ENCODE measurements around the gene SLC2A9. TPM values are rescaled to one million over a fixed set of nuclear protein-coding genes. Genes with fewer than 3 reads are reported as not detected.

SLC2A9 gene
- polyA plus RNA-seq, 1 donor from 2014 or later = not detected

DNA sequence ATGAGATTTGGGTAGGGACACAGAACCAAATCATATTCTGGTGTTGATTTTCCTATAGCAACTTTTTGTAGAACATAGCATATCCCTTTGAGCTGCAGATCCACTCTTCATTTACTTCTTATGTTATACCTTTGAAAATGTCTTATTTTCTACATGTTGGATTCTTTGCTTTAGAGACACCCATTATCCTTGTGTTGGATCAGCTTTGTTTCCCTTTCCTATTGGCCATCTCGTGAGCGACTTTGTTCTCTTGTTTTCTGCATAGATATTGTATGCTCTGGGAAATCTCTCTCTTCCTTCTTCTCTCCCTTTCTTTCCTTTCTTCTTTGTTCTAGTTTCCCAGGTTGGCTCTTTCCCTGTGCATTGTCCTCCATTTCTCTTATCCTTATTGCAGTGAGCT lies 180.2 kb downstream of the SLC2A9 start:
- TF ChIP-seq EZH2 (IDR thresholded peaks at IDR 0.05; ENCODE audit: borderline replicate concordance, insufficient read depth, low read length, poor library complexity, severe bottlenecking) = no peak
- TF ChIP-seq SMC3 (conservative IDR thresholded peaks at IDR 0.05; ENCODE audit: poor library complexity) = no peak
- TF ChIP-seq TAF1 (IDR thresholded peaks at IDR 0.05; ENCODE audit: low read depth) = no peak
- TF ChIP-seq, protein P1, sequence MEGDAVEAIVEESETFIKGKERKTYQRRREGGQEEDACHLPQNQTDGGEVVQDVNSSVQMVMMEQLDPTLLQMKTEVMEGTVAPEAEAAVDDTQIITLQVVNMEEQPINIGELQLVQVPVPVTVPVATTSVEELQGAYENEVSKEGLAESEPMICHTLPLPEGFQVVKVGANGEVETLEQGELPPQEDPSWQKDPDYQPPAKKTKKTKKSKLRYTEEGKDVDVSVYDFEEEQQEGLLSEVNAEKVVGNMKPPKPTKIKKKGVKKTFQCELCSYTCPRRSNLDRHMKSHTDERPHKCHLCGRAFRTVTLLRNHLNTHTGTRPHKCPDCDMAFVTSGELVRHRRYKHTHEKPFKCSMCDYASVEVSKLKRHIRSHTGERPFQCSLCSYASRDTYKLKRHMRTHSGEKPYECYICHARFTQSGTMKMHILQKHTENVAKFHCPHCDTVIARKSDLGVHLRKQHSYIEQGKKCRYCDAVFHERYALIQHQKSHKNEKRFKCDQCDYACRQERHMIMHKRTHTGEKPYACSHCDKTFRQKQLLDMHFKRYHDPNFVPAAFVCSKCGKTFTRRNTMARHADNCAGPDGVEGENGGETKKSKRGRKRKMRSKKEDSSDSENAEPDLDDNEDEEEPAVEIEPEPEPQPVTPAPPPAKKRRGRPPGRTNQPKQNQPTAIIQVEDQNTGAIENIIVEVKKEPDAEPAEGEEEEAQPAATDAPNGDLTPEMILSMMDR (IDR thresholded peaks at IDR 0.05; ENCODE audit: poor library complexity, severe bottlenecking) = no peak
- no peak for TF ChIP-seq REST (IDR thresholded peaks at IDR 0.05; ENCODE audit: borderline replicate concordance)
- TF ChIP-seq EP300 (conservative IDR thresholded peaks at IDR 0.05; ENCODE audit: poor library complexity, severe bottlenecking) = no peak
- no peak for TF ChIP-seq RAD21 (conservative IDR thresholded peaks at IDR 0.05)
- no peak for TF ChIP-seq MXI1 (conservative IDR thresholded peaks at IDR 0.05; ENCODE audit: poor library complexity, severe bottlenecking)
- no peak for TF ChIP-seq POLR2AphosphoS5 (IDR thresholded peaks at IDR 0.05)

DNA sequence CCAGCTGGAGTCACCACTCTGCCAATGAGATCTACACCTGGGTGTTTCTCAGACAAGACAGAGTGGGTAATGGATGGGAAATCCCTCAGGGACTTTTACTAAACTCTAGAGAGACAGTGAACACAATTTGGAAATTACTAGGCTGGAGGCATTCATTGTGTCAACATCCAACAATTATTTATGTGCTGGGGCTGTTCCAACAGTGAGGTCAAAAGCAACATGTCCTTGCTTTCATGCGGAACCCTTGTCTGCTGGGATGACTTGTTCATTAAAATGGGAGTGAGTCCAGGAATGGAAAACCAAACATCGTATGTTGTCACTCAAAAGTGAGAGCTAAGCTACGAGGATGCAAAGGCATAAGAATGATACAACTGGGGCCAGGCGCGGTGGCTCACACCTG lies 185.9 kb downstream of the SLC2A9 start:
- Histone ChIP-seq H3K9me3 (ENCODE audit: low read length) (no peaks in the 10 kb centered on the region), H3K4me2 (ENCODE audit: low read length) (no peak overlapping the region), H4K20me1 (ENCODE audit: insufficient read depth) (no peaks in the 10 kb centered on the region), H3K36me3 (ENCODE audit: insufficient read depth, low read length) (no peaks in the 10 kb centered on the region), H3K27me3 (ENCODE audit: insufficient read depth, low read depth, low read length) (no peaks in the 10 kb centered on the region), H2AFZ (ENCODE audit: low read depth, low read length) (no peak overlapping the region), H3K79me2 (replicated peaks; ENCODE audit: insufficient read depth, low read length) (no peaks in the 10 kb centered on the region), H3K4me3 (ENCODE audit: low read length) (no peak overlapping the region), H3K27ac (ENCODE audit: low read length) (no peak overlapping the region), H3K9ac (ENCODE audit: low read length) (no peak overlapping the region), H3F3A (ENCODE audit: insufficient read depth, low read length, poor library complexity, severe bottlenecking) (no peaks in the 10 kb centered on the region), H3K9me2 (ENCODE audit: insufficient read depth, low read length) (no peaks in the 10 kb centered on the region)
- TF ChIP-seq POLR2AphosphoS5 (IDR thresholded peaks at IDR 0.05) (no peak), MXI1 (conservative IDR thresholded peaks at IDR 0.05; ENCODE audit: poor library complexity, severe bottlenecking) (no peak), RAD21 (conservative IDR thresholded peaks at IDR 0.05) (no peak), REST (IDR thresholded peaks at IDR 0.05; ENCODE audit: borderline replicate concordance) (no peak), SMC3 (conservative IDR thresholded peaks at IDR 0.05; ENCODE audit: poor library complexity) (no peak), EP300 (conservative IDR thresholded peaks at IDR 0.05; ENCODE audit: poor library complexity, severe bottlenecking) (no peak), EZH2 (IDR thresholded peaks at IDR 0.05; ENCODE audit: borderline replicate concordance, insufficient read depth, low read length, poor library complexity, severe bottlenecking) (no peak), TAF1 (IDR thresholded peaks at IDR 0.05; ENCODE audit: low read depth) (no peak)
- TF ChIP-seq, protein P1 (IDR thresholded peaks at IDR 0.05; ENCODE audit: poor library complexity, severe bottlenecking) = no peak

More for the DNA sequence above, 180.2 kb downstream of the SLC2A9 start:
- no peaks in the 10 kb centered on the region for H3K79me2 ChIP-seq (replicated peaks; ENCODE audit: insufficient read depth, low read length)
- no peaks in the 10 kb centered on the region for H3F3A ChIP-seq (ENCODE audit: insufficient read depth, low read length, poor library complexity, severe bottlenecking)
- no peak overlapping the region for H3K27ac ChIP-seq (ENCODE audit: low read length)
- H4K20me1 ChIP-seq (ENCODE audit: insufficient read depth) = no peaks in the 10 kb centered on the region
- H3K9ac ChIP-seq (ENCODE audit: low read length) = no peak overlapping the region
- no peaks in the 10 kb centered on the region for H3K36me3 ChIP-seq (ENCODE audit: insufficient read depth, low read length)
- H3K4me3 ChIP-seq (ENCODE audit: low read length) = no peak overlapping the region
- no peak overlapping the region for H2AFZ ChIP-seq (ENCODE audit: low read depth, low read length)
- H3K27me3 ChIP-seq (ENCODE audit: insufficient read depth, low read depth, low read length) = no peaks in the 10 kb centered on the region
- no peaks in the 10 kb centered on the region for H3K9me2 ChIP-seq (ENCODE audit: insufficient read depth, low read length)
- no peak overlapping the region for H3K4me2 ChIP-seq (ENCODE audit: low read length)
- H3K9me3 ChIP-seq (ENCODE audit: low read length) = no peaks in the 10 kb centered on the region
